ENCODE data around the gene GPX4. TPM values are rescaled to one million over a fixed set of nuclear protein-coding genes. Genes with fewer than 3 reads are reported as not detected.

GPX4 gene
- total and polyA plus RNA-seq, 2 of the 13 experiments (the other 11 are each of a cell fraction or from before 2014, with no cell fraction given): 535 to 613 TPM

- TF ChIP-seq ZNF280B (CRISPR knock-in tag; IDR thresholded peaks at IDR 0.05; ENCODE audit: borderline replicate concordance): peak; percentile 57; the same call in 1 of the 2 replicates
- TF ChIP-seq NRL (CRISPR knock-in tag; IDR thresholded peaks at IDR 0.05; ENCODE audit: borderline replicate concordance): peak; percentile 30
- no peak for TF ChIP-seq ZNF772 (CRISPR knock-in tag; IDR thresholded peaks at IDR 0.05)
- no peak for TF ChIP-seq ZSCAN5A (CRISPR knock-in tag; IDR thresholded peaks at IDR 0.05; ENCODE audit: borderline replicate concordance)
- no peak for TF ChIP-seq SIN3B (IDR thresholded peaks at IDR 0.05; ENCODE audit: low read length)
- TF ChIP-seq ZNF318 (CRISPR knock-in tag; IDR thresholded peaks at IDR 0.05): no peak
- no peak for TF ChIP-seq RFX1 (IDR thresholded peaks at IDR 0.05)
- no peak for TF ChIP-seq ONECUT2 (CRISPR knock-in tag; IDR thresholded peaks at IDR 0.05)
- no peak for TF ChIP-seq ZSCAN25 (CRISPR knock-in tag; IDR thresholded peaks at IDR 0.05)
- no peak for TF ChIP-seq POGZ (CRISPR knock-in tag; IDR thresholded peaks at IDR 0.05)
- no peak for TF ChIP-seq ZBTB46 (CRISPR knock-in tag; IDR thresholded peaks at IDR 0.05; ENCODE audit: borderline replicate concordance)
- TF ChIP-seq KDM3A (CRISPR knock-in tag; IDR thresholded peaks at IDR 0.05; ENCODE audit: low read depth): peak; percentile 20; the same call in 1 of the 2 replicates
- TF ChIP-seq TSC22D2 (CRISPR knock-in tag; IDR thresholded peaks at IDR 0.05; ENCODE audit: borderline replicate concordance): 0 out of 2 replicates have a peak, but pooled peaks have one; percentile 43
- peak; percentile 11 for TF ChIP-seq TEAD3 (CRISPR knock-in tag; optimal IDR thresholded peaks at IDR 0.05; ENCODE audit: borderline replicate concordance)
- no peak for TF ChIP-seq ISL2 (CRISPR knock-in tag; IDR thresholded peaks at IDR 0.05)
- TF ChIP-seq MTF2 (CRISPR knock-in tag; IDR thresholded peaks at IDR 0.05; ENCODE audit: borderline replicate concordance): no peak
These were observed 1.4 kb downstream of the GPX4 start (continued) for GRCh38 chr19:1105008-1105872.
